LoVo (cell line): Measurements from ENCODE around the gene TRAF1.

Source experiments
- DNase-seq: peaks from one replicate; pipeline ENCODE4 v3.0.0-alpha.2; 2016; ENCODE audit warnings: low spot score

Gene TRAF1

GRCh38 chr9:120889606-120890271 is 36.9 kb downstream of the TRAF1 start:
- no peak for DNase-seq

GRCh38 chr9:120888626-120889025 is 38.0 kb downstream of the TRAF1 start:
- DNase-seq = no peak

GRCh38 chr9:120886490-120886967 is 40.1 kb downstream of the TRAF1 start:
- peak; percentile 12 for DNase-seq

GRCh38 chr9:120885958-120886357 is 40.6 kb downstream of the TRAF1 start:
- no peak for DNase-seq

GRCh38 chr9:120885457-120885856 is 41.1 kb downstream of the TRAF1 start:
- no peak for DNase-seq

- DNase-seq = no peak
These were observed 43.0 kb downstream of the TRAF1 start for GRCh38 chr9:120883608-120883996.

GRCh38 chr9:120882935-120883607 is 43.5 kb downstream of the TRAF1 start:
- DNase-seq = peak; percentile 32

- DNase-seq = no peak
These were observed 47.1 kb downstream of the TRAF1 start for GRCh38 chr9:120879446-120879845.

GRCh38 chr9:120878188-120879130 is 48.1 kb downstream of the TRAF1 start:
- no peak for DNase-seq

GRCh38 chr9:120877276-120878034 is 49.1 kb downstream of the TRAF1 start:
- DNase-seq = peak; percentile 64

- DNase-seq = peak; percentile 54
These were observed 49.8 kb downstream of the TRAF1 start, which contains the start of gene PHF19 for GRCh38 chr9:120876842-120877240. PHF19 (minus strand) TSS chr9:120877188; CDS start chr9:120874741, 2,447 bp downstream.

- DNase-seq = peak; percentile 79
These were observed 50.4 kb downstream of the TRAF1 start for GRCh38 chr9:120875954-120876841.

- peak; percentile 16 for DNase-seq
These were observed 51.0 kb downstream of the TRAF1 start for GRCh38 chr9:120875643-120875953.

- DNase-seq = no peak
These were observed 51.4 kb downstream of the TRAF1 start for GRCh38 chr9:120875195-120875565.

- DNase-seq = no peak
These were observed 52.1 kb downstream of the TRAF1 start for GRCh38 chr9:120874226-120875194.

- DNase-seq = peak; percentile 68
These were observed 53.1 kb downstream of the TRAF1 start for GRCh38 chr9:120873512-120873911.

GRCh38 chr9:120872791-120873502 is 53.6 kb downstream of the TRAF1 start:
- DNase-seq = no peak

GRCh38 chr9:120870206-120870605 is 56.4 kb downstream of the TRAF1 start:
- DNase-seq = no peak

- DNase-seq = no peak
These were observed 56.9 kb downstream of the TRAF1 start for GRCh38 chr9:120869726-120870125.
